Left ventricle myocardium inferior (tissue), 1 donor: ENCODE results near the gene KRTCAP2. TPM values are rescaled to one million over a fixed set of nuclear protein-coding genes. Genes with fewer than 3 reads are reported as not detected.

ENCODE experiments used
- DNase-seq: peaks from one replicate; pipeline ENCODE4 v3.0.0-alpha.2; 2020
- H3K27ac ChIP-seq: fragments of 200-600 bp; replicated peaks from 2 replicates; pipeline ENCODE4 v1.8.0; 2021
- H3K27me3 ChIP-seq: fragments of 200-600 bp; 2 replicates; pipeline ENCODE4 v1.8.0; 2021; ENCODE audit warnings: low read depth
- H3K36me3 ChIP-seq: fragments of 200-600 bp; 2 replicates; pipeline ENCODE4 v1.8.0; 2021
- H3K4me1 ChIP-seq: fragments of 200-600 bp; 2 replicates; pipeline ENCODE4 v1.8.0; 2021
- H3K4me3 ChIP-seq: fragments of 200-600 bp; 2 replicates; pipeline ENCODE4 v1.8.0; 2021; ENCODE audit warnings: mild to moderate bottlenecking, moderate library complexity
- H3K9me3 ChIP-seq: fragments of 200-600 bp; replicated peaks from 2 replicates; pipeline ENCODE4 v1.8.0; 2021
- intact Hi-C: fragments of 100-400 bp; cut with micrococcal nuclease; formaldehyde crosslinking; loops from one replicate; pipeline ENCODE4 v1.11.0; 2022
- total RNA-seq: library from RNA; stranded (reverse); fragmentation: NEBNext Ultra II Directional; extraction: Animal tissue kit (Norgen Biotek cat#: 25700); gene quantifications from one replicate; pipeline ENCODE4 v1.2.1, GENCODE V29; 2021
- TF ChIP-seq, protein P1 (sequence below): fragments of 200-600 bp; IDR thresholded peaks from 2 replicates; pipeline ENCODE4 v1.8.0; 2021; ENCODE audit warnings: antibody characterized with exemption, mild to moderate bottlenecking, borderline replicate concordance
- donor health status: DM: no; HTN: yes; CAD: no; lungs with severe emphysema.

The KRTCAP2 gene
- total RNA-seq, 1 donor from 2014 or later: 113 TPM

- TF ChIP-seq, protein P1, sequence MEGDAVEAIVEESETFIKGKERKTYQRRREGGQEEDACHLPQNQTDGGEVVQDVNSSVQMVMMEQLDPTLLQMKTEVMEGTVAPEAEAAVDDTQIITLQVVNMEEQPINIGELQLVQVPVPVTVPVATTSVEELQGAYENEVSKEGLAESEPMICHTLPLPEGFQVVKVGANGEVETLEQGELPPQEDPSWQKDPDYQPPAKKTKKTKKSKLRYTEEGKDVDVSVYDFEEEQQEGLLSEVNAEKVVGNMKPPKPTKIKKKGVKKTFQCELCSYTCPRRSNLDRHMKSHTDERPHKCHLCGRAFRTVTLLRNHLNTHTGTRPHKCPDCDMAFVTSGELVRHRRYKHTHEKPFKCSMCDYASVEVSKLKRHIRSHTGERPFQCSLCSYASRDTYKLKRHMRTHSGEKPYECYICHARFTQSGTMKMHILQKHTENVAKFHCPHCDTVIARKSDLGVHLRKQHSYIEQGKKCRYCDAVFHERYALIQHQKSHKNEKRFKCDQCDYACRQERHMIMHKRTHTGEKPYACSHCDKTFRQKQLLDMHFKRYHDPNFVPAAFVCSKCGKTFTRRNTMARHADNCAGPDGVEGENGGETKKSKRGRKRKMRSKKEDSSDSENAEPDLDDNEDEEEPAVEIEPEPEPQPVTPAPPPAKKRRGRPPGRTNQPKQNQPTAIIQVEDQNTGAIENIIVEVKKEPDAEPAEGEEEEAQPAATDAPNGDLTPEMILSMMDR: no peak
- H3K36me3 ChIP-seq: no peaks in the 10 kb centered on the region
- intact Hi-C loops: no loop called here
- H3K4me1 ChIP-seq: peaks cover 30% of the 10 kb centered on the region
- H3K27ac ChIP-seq: no peak overlapping the region
- H3K27me3 ChIP-seq: peaks cover 27% of the 10 kb centered on the region
- no peak for DNase-seq
- H3K9me3 ChIP-seq: no peaks in the 10 kb centered on the region
- H3K4me3 ChIP-seq: no peak overlapping the region
These were observed 4.3 kb upstream of the KRTCAP2 start for GRCh38 chr1:155177192-155177917.

DNA sequence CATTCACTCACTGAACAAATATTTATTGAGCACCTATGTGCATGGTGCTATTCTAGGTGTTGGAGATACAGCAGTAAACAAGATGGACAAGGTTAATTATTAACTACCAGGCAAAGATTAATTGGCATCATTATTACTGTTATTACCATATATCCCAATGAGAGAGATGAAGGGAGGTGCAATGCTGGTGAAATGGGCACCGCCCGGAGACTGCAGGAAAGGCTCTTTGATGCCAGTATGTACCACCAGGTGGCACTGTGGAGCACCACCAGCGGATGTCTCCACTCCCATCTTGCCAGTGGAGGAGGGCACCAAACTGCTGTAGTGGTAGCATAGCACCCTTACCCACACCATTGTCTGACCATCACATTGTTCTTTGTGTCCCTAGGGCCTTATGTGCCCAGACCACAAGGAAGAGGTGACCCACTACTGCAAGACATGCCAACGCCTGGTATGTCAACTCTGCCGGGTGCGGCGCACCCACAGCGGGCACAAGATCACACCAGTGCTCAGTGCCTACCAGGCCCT lies 3.5 kb upstream of the KRTCAP2 start:
- H3K4me1 ChIP-seq: peaks cover 37% of the 10 kb centered on the region
- H3K27ac ChIP-seq: no peak overlapping the region
- intact Hi-C loops: no loop called here
- peak; percentile 83 for DNase-seq
- peaks cover 27% of the 10 kb centered on the region for H3K27me3 ChIP-seq
- no peaks in the 10 kb centered on the region for H3K36me3 ChIP-seq
- H3K9me3 ChIP-seq: no peaks in the 10 kb centered on the region
- no peak overlapping the region for H3K4me3 ChIP-seq
- TF ChIP-seq, protein P1: peak; percentile 96

- no peak overlapping the region for H3K4me3 ChIP-seq
- peaks cover 27% of the 10 kb centered on the region for H3K27me3 ChIP-seq
- H3K9me3 ChIP-seq: no peaks in the 10 kb centered on the region
- intact Hi-C loops: no loop called here
- TF ChIP-seq, protein P1: no peak
- H3K27ac ChIP-seq: no peak overlapping the region
- DNase-seq: no peak
- H3K4me1 ChIP-seq: peaks cover 42% of the 10 kb centered on the region
- H3K36me3 ChIP-seq: peaks cover under 1% of the 10 kb centered on the region
These were observed 2.8 kb upstream of the KRTCAP2 start for GRCh38 chr1:155175927-155176371.

DNA sequence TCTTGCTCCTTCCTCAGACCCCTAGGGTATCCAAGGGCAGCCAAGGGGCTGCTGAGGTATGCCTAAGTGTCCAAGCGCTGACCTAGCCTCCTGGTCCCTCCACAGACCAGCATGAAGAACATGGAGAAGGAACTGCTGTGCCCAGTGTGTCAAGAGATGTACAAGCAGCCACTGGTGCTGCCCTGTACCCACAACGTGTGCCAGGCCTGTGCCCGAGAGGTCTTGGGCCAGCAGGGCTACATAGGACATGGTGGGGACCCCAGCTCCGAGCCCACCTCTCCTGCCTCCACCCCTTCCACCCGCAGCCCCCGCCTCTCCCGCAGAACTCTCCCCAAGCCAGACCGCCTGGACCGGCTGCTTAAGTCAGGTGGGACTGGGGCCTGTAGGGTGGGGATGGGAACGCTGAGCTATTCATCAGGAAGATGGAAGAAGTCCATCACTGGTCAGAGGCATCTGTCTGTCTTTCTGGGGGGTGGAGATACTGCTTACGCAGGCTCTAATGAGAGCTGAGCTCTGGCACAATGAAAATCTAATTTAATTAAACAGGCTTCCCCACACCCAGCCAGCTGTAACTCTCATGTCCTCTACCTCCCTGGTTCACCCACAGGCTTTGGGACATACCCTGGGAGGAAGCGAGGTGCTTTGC lies 2.3 kb upstream of the KRTCAP2 start:
- intact Hi-C loops: no loop called here
- H3K4me1 ChIP-seq: peaks cover 42% of the 10 kb centered on the region
- no peak for DNase-seq
- H3K36me3 ChIP-seq: peaks cover 6% of the 10 kb centered on the region
- H3K27me3 ChIP-seq: peaks cover 27% of the 10 kb centered on the region
- H3K4me3 ChIP-seq: no peak overlapping the region
- TF ChIP-seq, protein P1: no peak
- no peak overlapping the region for H3K27ac ChIP-seq
- no peaks in the 10 kb centered on the region for H3K9me3 ChIP-seq

DNA sequence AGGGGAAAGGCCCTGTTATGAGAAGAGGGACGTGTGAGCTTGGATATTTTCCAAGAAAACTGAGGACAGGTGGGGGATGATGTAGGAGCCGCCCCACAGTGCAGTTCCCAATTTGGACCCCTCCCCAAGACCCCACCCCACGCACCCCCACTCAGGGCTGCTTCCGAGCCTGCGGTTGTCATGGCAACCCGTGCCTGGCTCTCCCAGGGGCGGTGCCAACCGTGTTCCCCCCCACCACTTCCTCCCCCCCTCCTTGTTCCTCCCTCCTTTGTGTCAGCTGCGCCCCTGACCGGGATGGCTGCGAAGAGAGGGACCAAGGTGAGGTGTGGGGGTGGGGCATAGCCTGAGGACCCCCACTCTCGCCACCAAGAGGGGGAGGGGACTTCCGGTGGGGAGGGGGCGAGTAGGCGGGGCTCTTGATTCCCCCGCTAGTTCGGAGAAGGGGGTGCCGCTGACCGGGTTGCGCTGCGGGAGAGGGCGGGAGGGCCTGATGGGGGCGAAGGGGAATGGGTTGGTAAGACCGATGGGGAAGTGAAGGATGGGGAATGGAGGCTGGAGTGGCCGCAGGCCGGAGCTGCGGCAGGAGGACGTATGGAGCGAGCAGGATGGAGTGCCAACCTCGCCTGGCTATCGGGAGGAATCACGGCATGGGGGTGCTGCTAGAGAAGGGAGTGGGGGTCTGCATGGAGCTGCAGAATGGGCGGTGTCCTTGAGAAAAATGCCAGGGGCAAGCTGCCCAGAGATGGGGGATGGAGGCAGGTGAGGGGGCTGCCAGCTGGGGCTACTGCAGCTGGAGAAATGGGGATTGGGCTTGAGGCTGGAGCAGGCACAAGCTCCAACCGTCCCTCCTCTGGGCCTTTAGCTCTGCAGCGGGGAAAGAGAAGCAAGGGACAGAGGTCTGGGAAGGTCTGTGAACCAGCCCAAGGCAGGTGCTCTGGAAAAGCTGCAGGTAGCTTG lies 1.5 kb upstream of the KRTCAP2 start:
- H3K4me1 ChIP-seq: peaks cover 42% of the 10 kb centered on the region
- intact Hi-C loops: no loop called here
- H3K9me3 ChIP-seq: no peaks in the 10 kb centered on the region
- TF ChIP-seq, protein P1: no peak
- peak overlapping the region; percentile 93 for H3K4me3 ChIP-seq
- H3K27me3 ChIP-seq: peaks cover 27% of the 10 kb centered on the region
- no peak overlapping the region for H3K27ac ChIP-seq
- no peak for DNase-seq
- H3K36me3 ChIP-seq: peaks cover 12% of the 10 kb centered on the region
